NCI-H2107 (cell line): ENCODE measurements around the gene CD200R1.

ENCODE experiments used
- DNase-seq: peaks from one replicate; lab custom pipeline; 2025; lab: John Stamatoyannopoulos, UW

Gene CD200R1

GRCh38 chr3:112974894-112975293, at the start of gene CD200R1:
Gene CD200R1, minus strand, starts transcription at chr3:112975103. Its CDS starts 246 bp downstream, at chr3:112974857.
- no peak for DNase-seq

GRCh38 chr3:113021471-113021870, 46.6 kb upstream of the CD200R1 start:
- DNase-seq: no peak

- DNase-seq: peak; percentile 91
These were observed 44.6 kb upstream of the CD200R1 start for GRCh38 chr3:113019182-113020137.

GRCh38 chr3:113018536-113019181, 43.8 kb upstream of the CD200R1 start:
- no peak for DNase-seq

GRCh38 chr3:113013593-113013992, 38.7 kb upstream of the CD200R1 start:
- DNase-seq: no peak

- no peak for DNase-seq
These were observed 33.2 kb upstream of the CD200R1 start for GRCh38 chr3:113008117-113008516.

- no peak for DNase-seq
These were observed 31.6 kb upstream of the CD200R1 start for GRCh38 chr3:113006359-113007056.

GRCh38 chr3:113005611-113006010, 30.7 kb upstream of the CD200R1 start:
- no peak for DNase-seq

GRCh38 chr3:113002679-113003078, 27.8 kb upstream of the CD200R1 start:
- DNase-seq: no peak

GRCh38 chr3:113002037-113002436, 27.1 kb upstream of the CD200R1 start:
- no peak for DNase-seq

GRCh38 chr3:113000691-113001090, 25.8 kb upstream of the CD200R1 start:
- DNase-seq: no peak

- DNase-seq: no peak
These were observed 20.9 kb upstream of the CD200R1 start for GRCh38 chr3:112995800-112996199.

- peak; percentile 87 for DNase-seq
These were observed 16.0 kb upstream of the CD200R1 start, which contains the start of gene GTPBP8 for GRCh38 chr3:112990672-112991602. Gene GTPBP8, plus strand, starts transcription at chr3:112990984. Its CDS starts 16 bp downstream, at chr3:112991000.

- DNase-seq: no peak
These were observed 12.9 kb upstream of the CD200R1 start for GRCh38 chr3:112987710-112988334.

GRCh38 chr3:112984485-112984884, 9.6 kb upstream of the CD200R1 start:
- DNase-seq: peak; percentile 63

- DNase-seq: no peak
These were observed 7.8 kb upstream of the CD200R1 start for GRCh38 chr3:112982710-112983109.

- DNase-seq: no peak
These were observed 5.2 kb upstream of the CD200R1 start for GRCh38 chr3:112980080-112980479.

GRCh38 chr3:112979244-112979832, 4.4 kb upstream of the CD200R1 start:
- DNase-seq: no peak

GRCh38 chr3:112976953-112977352, 2.0 kb upstream of the CD200R1 start:
- no peak for DNase-seq

GRCh38 chr3:112976001-112976400, 1.1 kb upstream of the CD200R1 start:
- DNase-seq: no peak

- DNase-seq: no peak
These were observed 755 bp downstream of the CD200R1 start for GRCh38 chr3:112974178-112974517.
